HCT116 (cell line): ENCODE data around the gene TMEM132D. TPM values are rescaled to one million over a fixed set of nuclear protein-coding genes. Genes with fewer than 3 reads are reported as not detected.

Experiments used
- ATAC-seq: fragments of 200-7000 bp; cut with Tn5 transposase; 2 replicates; pipeline ENCODE4 v1.9.1; 2020; ENCODE audit warnings: mild to moderate bottlenecking, moderate library complexity
- BruUV-seq: library from RNA; stranded (reverse); fragments of 400-500 nt; replicated peaks from 2 replicates; lab custom pipeline; 2021; lab: Mats Ljungman, UMichigan
- CTCF ChIA-PET: fragments of 300-600 bp; sonication (Branson Sonifier 250); formaldehyde crosslinking; loops from one replicate; lab custom pipeline; 2021; ENCODE audit warnings: antibody characterized with exemption; lab: Charles Lee
- POLR2A ChIA-PET: fragments of 300-600, 350-600 bp; sonication (Branson Sonifier 250); formaldehyde crosslinking; loops from one replicate; lab custom pipeline; 2021; ENCODE audit warnings: antibody characterized with exemption; lab: Charles Lee
- RAD21 ChIA-PET, 2 experiments: fragments of 300-600 bp; sonication (Branson Sonifier 250); formaldehyde crosslinking; loops; one replicate each; lab custom pipeline; 2023; ENCODE audit warnings: low total read pairs in 2 of 2; ENCODE audit not compliant: uncharacterized antibody in 2 of 2, unreplicated experiment in 2 of 2, low non-redundant PET in 1 of 2; lab: Charles Lee
- DNase-seq: peaks from one replicate; pipeline ENCODE4 v3.0.0-alpha.2; 2010; ENCODE audit warnings: low read depth, low spot score
- H2AFZ ChIP-seq: fragments of 200-600 bp; shearing (Covaris generic), sonication (generic); 2 replicates; pipeline ENCODE4 v1.6.1; 2017; ENCODE audit warnings: low read depth, mixed run types, mixed read lengths, antibody characterized with exemption, low read length; ENCODE audit not compliant: poor library complexity, severe bottlenecking
- H3K27ac ChIP-seq: 2 replicates; pipeline ENCODE4 v1.5.1; 2012; ENCODE audit warnings: low read depth, low read length
- H3K27me3 ChIP-seq: fragments of 200-600 bp; sonication (generic); 2 replicates; pipeline ENCODE4 v1.6.1; 2016; ENCODE audit warnings: mixed run types, low read length, mixed read lengths; ENCODE audit not compliant: insufficient read depth
- H3K36me3 ChIP-seq, 2 experiments: fragments of 200-500 bp in 1 of 2; fragments of 200-600 bp in 1 of 2; sonication (Bioruptor generic) in 1 of 2; sonication (generic) in 1 of 2; 2 replicates each; pipeline versions ENCODE4 v1.5.1 to v1.6.1; 2014 to 2016; ENCODE audit warnings: low read length in 2 of 2, inconsistent platforms in 1 of 2, mixed read lengths in 1 of 2, mixed run types in 1 of 2; ENCODE audit not compliant: insufficient read depth in 2 of 2, control insufficient read depth in 1 of 2
- H3K4me1 ChIP-seq, 2 experiments: fragments of 200-600 bp in 1 of 2; sonication (generic) in 1 of 2; 2 replicates each; pipeline versions ENCODE4 v1.5.1 to v1.6.1; 2012 to 2017; ENCODE audit warnings: low read length in 2 of 2, inconsistent platforms in 1 of 2, mild to moderate bottlenecking in 1 of 2, mixed read lengths in 1 of 2, mixed run types in 1 of 2, moderate library complexity in 1 of 2; ENCODE audit not compliant: insufficient read depth in 2 of 2, control insufficient read depth in 1 of 2
- H3K4me2 ChIP-seq: fragments of 200-600 bp; sonication (generic); 2 replicates; pipeline ENCODE4 v1.6.1; 2017; ENCODE audit warnings: mixed run types, low read length, mixed read lengths
- H3K4me3 ChIP-seq, 2 experiments: fragments of 200-600 bp in 1 of 2; sonication (generic) in 1 of 2; replicated peaks in 1 of 2; 2 replicates each; pipeline ENCODE4 v1.5.1; 2011 to 2016; ENCODE audit warnings: low read length in 2 of 2, control low read depth in 1 of 2, low read depth in 1 of 2, mild to moderate bottlenecking in 1 of 2, mixed read lengths in 1 of 2, mixed run types in 1 of 2
- H3K79me2 ChIP-seq: fragments of 200-600 bp; sonication (generic); 2 replicates; pipeline ENCODE4 v1.6.1; 2017; ENCODE audit warnings: mild to moderate bottlenecking, mixed run types, low read length, moderate library complexity, mixed read lengths; ENCODE audit not compliant: insufficient read depth
- H3K9ac ChIP-seq: fragments of 200-600 bp; sonication (generic); 2 replicates; pipeline ENCODE4 v1.6.1; 2016; ENCODE audit warnings: low read length, mixed read lengths
- H3K9me2 ChIP-seq: fragments of 200-600 bp; sonication (generic), shearing (Covaris generic); 2 replicates; pipeline ENCODE4 v1.6.1; 2017; ENCODE audit warnings: mixed run types, mild to moderate bottlenecking, moderate library complexity; ENCODE audit not compliant: insufficient read depth
- H3K9me3 ChIP-seq, 2 experiments: fragments of 200-500 bp in 1 of 2; fragments of 200-600 bp in 1 of 2; sonication (Bioruptor generic) in 1 of 2; sonication (generic) in 1 of 2; 2 replicates each; pipeline ENCODE4 v1.6.1; 2014 to 2017; ENCODE audit warnings: low read length in 2 of 2, mixed read lengths in 2 of 2, inconsistent platforms in 1 of 2, low read depth in 1 of 2, mild to moderate bottlenecking in 1 of 2, mixed run types in 1 of 2, moderate library complexity in 1 of 2; ENCODE audit not compliant: control insufficient read depth in 1 of 2, insufficient read depth in 1 of 2
- H4K20me1 ChIP-seq: fragments of 200-600 bp; sonication (generic), shearing (Covaris generic); 2 replicates; pipeline ENCODE4 v1.6.1; 2017; ENCODE audit warnings: mixed run types, mild to moderate bottlenecking, moderate library complexity; ENCODE audit not compliant: insufficient read depth
- ELF1 ChIP-seq: IDR thresholded peaks from 2 replicates; pipeline ENCODE4 v1.6.1; 2012; ENCODE audit warnings: low read depth, borderline replicate concordance
- EZH2 ChIP-seq: fragments of 200-600 bp; sonication (generic); IDR thresholded peaks from 2 replicates; pipeline ENCODE4 v1.6.1; 2017; ENCODE audit warnings: antibody characterized with exemption, mixed run types
- JUND ChIP-seq: IDR thresholded peaks from 2 replicates; pipeline ENCODE4 v1.6.1; 2012
- POLR2A ChIP-seq: IDR thresholded peaks from 2 replicates; pipeline ENCODE4 v1.7.0; 2011; ENCODE audit warnings: borderline replicate concordance; ENCODE audit not compliant: insufficient read depth, insufficient read length; ENCODE audit errors: extremely low read depth
- RAD21 ChIP-seq: IDR thresholded peaks from 2 replicates; pipeline ENCODE4 v1.6.1; 2012; ENCODE audit warnings: low read depth, mild to moderate bottlenecking
- SRF ChIP-seq: IDR thresholded peaks from 2 replicates; pipeline ENCODE4 v1.6.1; 2012; ENCODE audit warnings: low read depth
- TCF7L2 ChIP-seq: IDR thresholded peaks from 2 replicates; pipeline ENCODE4 v1.7.0; 2011; ENCODE audit warnings: borderline replicate concordance, inconsistent platforms; ENCODE audit not compliant: insufficient read depth, insufficient read length; ENCODE audit errors: extremely low read depth
- ZNF274 ChIP-seq: fragments of 200-500 bp; sonication (Bioruptor generic); IDR thresholded peaks from 2 replicates; pipeline ENCODE4 v1.6.1; 2014; ENCODE audit warnings: mild to moderate bottlenecking, low read depth, low read length, inconsistent platforms
- intact Hi-C: fragments of 100-400 bp; cut with micrococcal nuclease; formaldehyde crosslinking; loops from 2 replicates; pipeline ENCODE4 v1.10.0; 2022
- total RNA-seq: library from RNA; stranded (reverse); gene quantifications from one replicate; pipeline ENCODE4 v1.2.1, GENCODE V29; 2021; ENCODE audit not compliant: unreplicated experiment
- TF ChIP-seq, protein P1 (sequence below): IDR thresholded peaks from 2 replicates; pipeline ENCODE4 v1.6.1; 2012; ENCODE audit warnings: low read depth
- TF ChIP-seq, protein P2 (sequence below): IDR thresholded peaks from 2 replicates; pipeline ENCODE4 v1.6.1; 2012

TMEM132D gene
- total RNA-seq, 1 experiment from 2014 or later, result not detected

DNA sequence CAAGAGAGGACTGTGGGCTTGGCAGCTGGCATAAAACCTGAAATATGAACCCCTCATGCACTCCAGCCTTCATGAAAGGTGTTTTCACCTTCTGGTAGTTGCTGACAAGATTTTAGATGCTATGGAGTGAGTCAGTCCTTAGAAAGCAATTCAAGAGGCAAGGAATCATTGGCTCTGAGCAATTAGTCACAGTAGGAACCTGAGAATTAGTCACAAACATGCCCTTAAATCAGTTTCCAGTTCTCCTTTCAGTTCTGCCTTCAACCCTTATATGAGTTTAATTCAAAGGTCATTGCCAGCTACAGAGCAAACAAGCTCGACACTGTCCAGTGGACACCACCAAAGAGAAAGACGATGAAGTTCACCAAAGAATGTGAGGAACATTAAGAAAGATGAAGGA is 578.3 kb downstream of the TMEM132D start (continued):
- TF ChIP-seq, protein P1, sequence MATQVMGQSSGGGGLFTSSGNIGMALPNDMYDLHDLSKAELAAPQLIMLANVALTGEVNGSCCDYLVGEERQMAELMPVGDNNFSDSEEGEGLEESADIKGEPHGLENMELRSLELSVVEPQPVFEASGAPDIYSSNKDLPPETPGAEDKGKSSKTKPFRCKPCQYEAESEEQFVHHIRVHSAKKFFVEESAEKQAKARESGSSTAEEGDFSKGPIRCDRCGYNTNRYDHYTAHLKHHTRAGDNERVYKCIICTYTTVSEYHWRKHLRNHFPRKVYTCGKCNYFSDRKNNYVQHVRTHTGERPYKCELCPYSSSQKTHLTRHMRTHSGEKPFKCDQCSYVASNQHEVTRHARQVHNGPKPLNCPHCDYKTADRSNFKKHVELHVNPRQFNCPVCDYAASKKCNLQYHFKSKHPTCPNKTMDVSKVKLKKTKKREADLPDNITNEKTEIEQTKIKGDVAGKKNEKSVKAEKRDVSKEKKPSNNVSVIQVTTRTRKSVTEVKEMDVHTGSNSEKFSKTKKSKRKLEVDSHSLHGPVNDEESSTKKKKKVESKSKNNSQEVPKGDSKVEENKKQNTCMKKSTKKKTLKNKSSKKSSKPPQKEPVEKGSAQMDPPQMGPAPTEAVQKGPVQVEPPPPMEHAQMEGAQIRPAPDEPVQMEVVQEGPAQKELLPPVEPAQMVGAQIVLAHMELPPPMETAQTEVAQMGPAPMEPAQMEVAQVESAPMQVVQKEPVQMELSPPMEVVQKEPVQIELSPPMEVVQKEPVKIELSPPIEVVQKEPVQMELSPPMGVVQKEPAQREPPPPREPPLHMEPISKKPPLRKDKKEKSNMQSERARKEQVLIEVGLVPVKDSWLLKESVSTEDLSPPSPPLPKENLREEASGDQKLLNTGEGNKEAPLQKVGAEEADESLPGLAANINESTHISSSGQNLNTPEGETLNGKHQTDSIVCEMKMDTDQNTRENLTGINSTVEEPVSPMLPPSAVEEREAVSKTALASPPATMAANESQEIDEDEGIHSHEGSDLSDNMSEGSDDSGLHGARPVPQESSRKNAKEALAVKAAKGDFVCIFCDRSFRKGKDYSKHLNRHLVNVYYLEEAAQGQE, result no peak
- no peak for TF ChIP-seq ZNF274
- TF ChIP-seq ELF1, result no peak
- no peak for TF ChIP-seq RAD21
- TF ChIP-seq JUND, result no peak
- TF ChIP-seq, all 23 proteins: peak for 0

DNA sequence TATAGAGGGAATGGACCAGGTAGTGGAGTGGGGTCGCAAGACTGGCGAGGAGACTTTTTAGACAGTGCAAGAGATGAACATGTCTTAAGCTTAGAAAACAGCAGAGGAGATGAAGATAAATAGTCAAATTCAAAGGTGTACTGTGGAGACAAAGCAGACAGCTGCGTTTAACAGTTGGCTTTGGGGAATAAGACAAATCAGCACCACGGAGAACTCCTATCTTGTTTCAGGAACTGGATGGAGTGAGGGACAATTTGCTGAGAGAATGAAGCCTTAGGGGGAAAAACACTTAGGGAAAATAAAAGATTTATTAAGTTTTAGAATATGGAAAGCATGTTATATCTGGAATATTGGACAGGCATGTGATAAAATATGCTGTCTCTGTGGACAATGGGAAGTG is 591.8 kb downstream of the TMEM132D start:
- H3K27ac ChIP-seq, result no peak overlapping the region
- ATAC-seq (no peak), DNase-seq (no peak)
- no peaks in the 10 kb centered on the region for H3K4me1 ChIP-seq
- no peaks in the 10 kb centered on the region for H4K20me1 ChIP-seq
- POLR2A ChIA-PET, result no interaction called here
- intact Hi-C loops, result no loop called here
- H3K9me3 ChIP-seq, result peaks cover 3 to 14% of the 10 kb centered on the region in 2 experiments; a peak in 2 of 4 replicates
- H3K36me3 ChIP-seq, result no peaks in the 10 kb centered on the region
- H3K4me2 ChIP-seq, result no peak overlapping the region
- TF ChIP-seq, protein P1, result no peak
- TF ChIP-seq EZH2, result no peak
- no peak for TF ChIP-seq TCF7L2
- TF ChIP-seq, protein P2, sequence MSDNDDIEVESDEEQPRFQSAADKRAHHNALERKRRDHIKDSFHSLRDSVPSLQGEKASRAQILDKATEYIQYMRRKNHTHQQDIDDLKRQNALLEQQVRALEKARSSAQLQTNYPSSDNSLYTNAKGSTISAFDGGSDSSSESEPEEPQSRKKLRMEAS, result no peak
- no peak for TF ChIP-seq ZNF274
- no peak for TF ChIP-seq POLR2A
- TF ChIP-seq RAD21, result no peak
- no peak for TF ChIP-seq SRF
- CTCF ChIA-PET, result no interaction called here
- H3K79me2 ChIP-seq, result no peaks in the 10 kb centered on the region
- no peak overlapping the region for H2AFZ ChIP-seq
- RAD21 ChIA-PET, result no interaction called here
- no peak overlapping the region for H3K4me3 ChIP-seq
- no peaks in the 10 kb centered on the region for H3K27me3 ChIP-seq
- no peaks in the 10 kb centered on the region for H3K9me2 ChIP-seq
- H3K9ac ChIP-seq, result no peak overlapping the region
- no TSS peak for BruUV-seq
